IMR-90 (cell line): ENCODE data around the gene PDLIM5.

Experiments used
- BHLHE40 ChIP-seq: fragments of 150-350 bp; IDR thresholded peaks from 2 replicates; pipeline ENCODE4 v1.6.1; 2016; ENCODE audit warnings: mild to moderate bottlenecking, low read depth, low read length
- CTCF ChIP-seq: conservative IDR thresholded peaks from 2 replicates; pipeline ENCODE4 v1.5.1; 2012; ENCODE audit warnings: mild to moderate bottlenecking, low read depth, low read length, improper control_type of control experiment

- TF ChIP-seq BHLHE40 (no peak), CTCF (no peak)
These were observed 187.6 kb downstream of the PDLIM5 start for GRCh38 chr4:94639298-94639697.
